Measurements from ENCODE around the gene KCNH1. TPM values are rescaled to one million over a fixed set of nuclear protein-coding genes. Genes with fewer than 3 reads are reported as not detected.

Gene KCNH1
- polyA plus RNA-seq, 1 of the 3 experiments (the other 2 are of a cell fraction): 0.08 TPM

- Histone ChIP-seq H3K9ac (no peak overlapping the region), H3K27me3 (ENCODE audit: insufficient read depth) (no peaks in the 10 kb centered on the region), H3F3A (replicated peaks; ENCODE audit: insufficient read depth) (no peaks in the 10 kb centered on the region), H4K20me1 (ENCODE audit: insufficient read depth) (no peaks in the 10 kb centered on the region), H3K9me3 (no peaks in the 10 kb centered on the region), H3K4me1 (ENCODE audit: control insufficient read depth in 1 of 2, insufficient read depth in 2 of 2, low read depth in 1 of 2, low read length in 1 of 2) (peaks cover 0 to 14% of the 10 kb centered on the region in 2 experiments; a peak in 1 of 4 replicates), H3K27ac (ENCODE audit: low read depth in 2 of 2, low read length in 1 of 2) (no peak overlapping the region), H3K9me2 (no peaks in the 10 kb centered on the region), H2AFZ (ENCODE audit: low read depth) (no peak overlapping the region), H3K4me3 (ENCODE audit: low read depth in 2 of 2, low read length in 1 of 2) (no peak overlapping the region), H3K4me2 (no peak overlapping the region), H3K36me3 (replicated peaks in 1 of 2; ENCODE audit: control insufficient read depth in 1 of 2, insufficient read depth in 2 of 2, low read length in 1 of 2) (no peaks in the 10 kb centered on the region), H3K79me2 (ENCODE audit: insufficient read depth) (no peaks in the 10 kb centered on the region)
- no peak for DNase-seq
- ChIA-PET POLR2A (no interaction called here), CTCF (no interaction called here)
- WGBS (ENCODE audit: low lambda C conversion rate): 66% methylated on average over 2 of the region's 2 CpGs
- no peak for TF ChIP-seq MXI1 (IDR thresholded peaks at IDR 0.05; ENCODE audit: low read depth, low read length)
- no peak for TF ChIP-seq RXRA (IDR thresholded peaks at IDR 0.05; ENCODE audit: borderline replicate concordance, low read depth)
- TF ChIP-seq POLR2AphosphoS5 (IDR thresholded peaks at IDR 0.05; ENCODE audit: low read depth, low read length): no peak
- TF ChIP-seq ELF1 (IDR thresholded peaks at IDR 0.05): no peak
- no peak for TF ChIP-seq RAD21 (IDR thresholded peaks at IDR 0.05; ENCODE audit: low read length)
- no peak for TF ChIP-seq NFIC (IDR thresholded peaks at IDR 0.05; ENCODE audit: borderline replicate concordance)
- TF ChIP-seq EP300 (IDR thresholded peaks at IDR 0.05; ENCODE audit: borderline replicate concordance in 1 of 2, low read depth in 1 of 2, low read length in 1 of 2): no peak
- no peak for TF ChIP-seq RFX5 (IDR thresholded peaks at IDR 0.05; ENCODE audit: low read length)
- TF ChIP-seq CHD2 (IDR thresholded peaks at IDR 0.05; ENCODE audit: low read length, partially characterized antibody): no peak
- TF ChIP-seq JUND (IDR thresholded peaks at IDR 0.05): no peak
Observed at GRCh38 chr1:210629276-210629675, 504.7 kb downstream of the KCNH1 start.

DNA sequence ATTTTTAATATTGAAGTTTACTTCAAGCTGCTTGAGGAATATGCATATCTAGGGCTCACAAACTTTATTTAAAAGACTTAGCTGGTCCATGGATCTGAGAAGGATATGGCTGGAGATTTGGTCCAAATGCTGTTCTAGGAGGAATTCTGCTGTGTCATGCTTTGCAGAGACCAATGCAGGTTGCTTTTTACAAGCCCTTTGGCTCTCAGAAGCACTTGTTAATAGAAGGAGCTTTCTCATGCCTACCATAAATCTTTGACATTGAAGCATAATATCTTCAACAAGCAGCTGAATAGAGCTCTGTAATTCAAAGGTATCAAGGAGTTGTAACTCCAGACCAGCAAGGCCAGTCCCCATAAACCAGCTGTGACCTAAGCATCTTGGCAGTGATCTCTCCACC is 506.2 kb downstream of the KCNH1 start:
- no peak overlapping the region for H3K4me3 ChIP-seq (ENCODE audit: low read depth in 2 of 2, low read length in 1 of 2)
- no peak overlapping the region for H2AFZ ChIP-seq (ENCODE audit: low read depth)
- TF ChIP-seq PBX3 (IDR thresholded peaks at IDR 0.05) (no peak), POLR2AphosphoS5 (IDR thresholded peaks at IDR 0.05; ENCODE audit: low read depth, low read length) (no peak), JUND (IDR thresholded peaks at IDR 0.05) (no peak), MEF2A (IDR thresholded peaks at IDR 0.05; ENCODE audit: borderline replicate concordance, low read depth) (no peak)
- TF ChIP-seq, protein P1, sequence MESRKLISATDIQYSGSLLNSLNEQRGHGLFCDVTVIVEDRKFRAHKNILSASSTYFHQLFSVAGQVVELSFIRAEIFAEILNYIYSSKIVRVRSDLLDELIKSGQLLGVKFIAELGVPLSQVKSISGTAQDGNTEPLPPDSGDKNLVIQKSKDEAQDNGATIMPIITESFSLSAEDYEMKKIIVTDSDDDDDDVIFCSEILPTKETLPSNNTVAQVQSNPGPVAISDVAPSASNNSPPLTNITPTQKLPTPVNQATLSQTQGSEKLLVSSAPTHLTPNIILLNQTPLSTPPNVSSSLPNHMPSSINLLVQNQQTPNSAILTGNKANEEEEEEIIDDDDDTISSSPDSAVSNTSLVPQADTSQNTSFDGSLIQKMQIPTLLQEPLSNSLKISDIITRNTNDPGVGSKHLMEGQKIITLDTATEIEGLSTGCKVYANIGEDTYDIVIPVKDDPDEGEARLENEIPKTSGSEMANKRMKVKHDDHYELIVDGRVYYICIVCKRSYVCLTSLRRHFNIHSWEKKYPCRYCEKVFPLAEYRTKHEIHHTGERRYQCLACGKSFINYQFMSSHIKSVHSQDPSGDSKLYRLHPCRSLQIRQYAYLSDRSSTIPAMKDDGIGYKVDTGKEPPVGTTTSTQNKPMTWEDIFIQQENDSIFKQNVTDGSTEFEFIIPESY (IDR thresholded peaks at IDR 0.05; ENCODE audit: borderline replicate concordance, low read depth): no peak
- CTCF ChIA-PET: interaction anchor here (0.5 to 1.1 kb wide), 2 partner anchors 16 to 507 kb away, joined by 3 to 5 read pairs; partner anchors contain the start of gene KCNH1
- H3K27ac ChIP-seq (ENCODE audit: low read depth in 2 of 2, low read length in 1 of 2): no peak overlapping the region
- DNase-seq: no peak
- H3K9me3 ChIP-seq: no peaks in the 10 kb centered on the region
- H3F3A ChIP-seq (replicated peaks; ENCODE audit: insufficient read depth): no peaks in the 10 kb centered on the region
- H3K27me3 ChIP-seq (ENCODE audit: insufficient read depth): no peaks in the 10 kb centered on the region
- H3K4me2 ChIP-seq: no peak overlapping the region
- H3K9me2 ChIP-seq: no peaks in the 10 kb centered on the region
- no peak overlapping the region for H3K9ac ChIP-seq
- no peaks in the 10 kb centered on the region for H3K36me3 ChIP-seq (replicated peaks in 1 of 2; ENCODE audit: control insufficient read depth in 1 of 2, insufficient read depth in 2 of 2, low read length in 1 of 2)
- no peaks in the 10 kb centered on the region for H3K79me2 ChIP-seq (ENCODE audit: insufficient read depth)
- POLR2A ChIA-PET: no interaction called here
- no peaks in the 10 kb centered on the region for H4K20me1 ChIP-seq (ENCODE audit: insufficient read depth)
- peaks cover 0 to 7% of the 10 kb centered on the region in 2 experiments; a peak in 1 of 4 replicates for H3K4me1 ChIP-seq (ENCODE audit: control insufficient read depth in 1 of 2, insufficient read depth in 2 of 2, low read depth in 1 of 2, low read length in 1 of 2)

Other genes starting within 250 kb of the KCNH1 start
- gene RCOR3, start 125.2 kb upstream of the KCNH1 start, polyA plus RNA-seq (2012; rRNA removed): 18.7 and 20.9 TPM in 2 replicates
- gene TRAF5, start 192.7 kb upstream of the KCNH1 start, polyA plus RNA-seq (2012; rRNA removed): 7.6 and 10.5 TPM in 2 replicates